Astrocyte of the hippocampus (primary cell): ENCODE measurements around the gene CYP27C1.
"Not testable (repeated sequence)": the region's sequence is repeated elsewhere in the genome, so short reads cannot be mapped to it uniquely, and the experiment has no call there.

Source experiments
- DNase-seq: peaks from one replicate; pipeline ENCODE4 v3.0.0; 2011; ENCODE audit warnings: low read depth, low spot score

CYP27C1 gene

GRCh38 chr2:127172306-127172705 lies 47.8 kb downstream of the CYP27C1 start:
- DNase-seq, result no peak

- DNase-seq, result no peak
Observed at GRCh38 chr2:127170452-127171197, 49.5 kb downstream of the CYP27C1 start.

- no peak for DNase-seq
Observed at GRCh38 chr2:127170021-127170420, 50.1 kb downstream of the CYP27C1 start.

- no peak for DNase-seq
Observed at GRCh38 chr2:127169066-127169660, 50.9 kb downstream of the CYP27C1 start.

- DNase-seq, result no peak
Observed at GRCh38 chr2:127166231-127166860, 53.8 kb downstream of the CYP27C1 start.

- no peak for DNase-seq
Observed at GRCh38 chr2:127165539-127165935, 54.6 kb downstream of the CYP27C1 start.

- DNase-seq, result no peak
Observed at GRCh38 chr2:127164761-127165538, 55.1 kb downstream of the CYP27C1 start.

- no peak for DNase-seq
Observed at GRCh38 chr2:127163921-127164320, 56.2 kb downstream of the CYP27C1 start.

- DNase-seq, result not testable (repeated sequence)
Observed at GRCh38 chr2:127163090-127163406, 57.1 kb downstream of the CYP27C1 start.

GRCh38 chr2:127162261-127163089 lies 57.6 kb downstream of the CYP27C1 start:
- DNase-seq, result no peak

- no peak for DNase-seq
Observed at GRCh38 chr2:127161176-127162136, 58.6 kb downstream of the CYP27C1 start.

GRCh38 chr2:127160676-127161075 lies 59.4 kb downstream of the CYP27C1 start:
- DNase-seq, result no peak

GRCh38 chr2:127159543-127159942 lies 60.6 kb downstream of the CYP27C1 start:
- DNase-seq, result no peak

GRCh38 chr2:127158614-127159290 lies 61.3 kb downstream of the CYP27C1 start:
- DNase-seq, result no peak

- DNase-seq, result no peak
Observed at GRCh38 chr2:127157651-127158485, 62.2 kb downstream of the CYP27C1 start.

- no peak for DNase-seq
Observed at GRCh38 chr2:127157114-127157513, 63.0 kb downstream of the CYP27C1 start.

GRCh38 chr2:127155947-127156346 lies 64.2 kb downstream of the CYP27C1 start:
- no peak for DNase-seq

- peak; percentile 36 for DNase-seq
Observed at GRCh38 chr2:127155028-127155581, 65.0 kb downstream of the CYP27C1 start.
